Measurements from ENCODE around the gene ELAC2. TPM values are rescaled to one million over a fixed set of nuclear protein-coding genes. Genes with fewer than 3 reads are reported as not detected.
"Not testable (repeated sequence)": the region's sequence is repeated elsewhere in the genome, so short reads cannot be mapped to it uniquely, and the experiment has no call there.

ELAC2 gene
- total RNA-seq, 2 donors from 2014 or later: 42.9 to 59.7 TPM

GRCh38 chr17:12982224-12982623 lies 35.6 kb downstream of the ELAC2 start:
- no peak for TF ChIP-seq CTCF (IDR thresholded peaks at IDR 0.05)
- Histone ChIP-seq H3K4me1 (no peaks in the 10 kb centered on the region), H3K4me3 (no peak overlapping the region), H3K36me3 (no peaks in the 10 kb centered on the region), H3K9me3 (no peaks in the 10 kb centered on the region), H3K9ac (ENCODE audit: low read depth in 2 of 2, low read length in 2 of 2) (no peak overlapping the region), H3K27ac (no peak overlapping the region), H3K27me3 (no peaks in the 10 kb centered on the region)
- intact Hi-C loops (cut with DNase I): no loop called here
- DNase-seq: no peak

DNA sequence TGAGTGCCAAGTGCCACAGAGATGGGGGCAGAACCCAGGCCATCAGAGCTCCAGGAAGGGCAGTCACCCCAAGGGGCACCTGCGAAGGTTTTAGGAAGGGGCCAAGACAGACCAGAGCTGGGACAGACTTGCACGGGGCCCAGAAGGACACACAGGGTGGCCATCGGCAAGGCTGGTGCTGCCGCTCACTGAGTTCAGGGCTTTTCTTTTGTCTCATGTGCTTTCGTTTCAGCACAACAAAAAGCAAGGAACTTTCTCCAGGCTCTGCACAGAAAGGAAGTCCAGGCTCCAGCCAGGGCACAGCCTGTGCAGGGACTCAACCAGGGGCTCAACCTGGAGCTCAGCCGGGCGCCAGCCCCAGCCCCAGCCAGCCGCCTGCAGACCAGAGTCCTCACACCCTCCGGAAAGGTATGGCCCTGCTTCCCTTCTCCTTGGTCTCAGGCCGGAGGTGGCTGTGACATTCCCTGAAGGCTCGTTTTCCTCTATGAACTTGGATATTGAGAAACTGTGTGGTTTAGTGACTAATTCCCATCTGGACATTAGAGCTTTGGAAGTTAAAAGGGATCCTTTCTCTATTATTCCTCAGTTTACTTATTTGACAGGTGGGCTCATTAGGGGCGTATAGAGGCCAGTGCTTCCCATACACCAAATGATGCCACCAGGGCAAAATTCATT lies 37.9 kb downstream of the ELAC2 start:
- DNase-seq: no peak
- H3K36me3 ChIP-seq: no peaks in the 10 kb centered on the region
- no peak for TF ChIP-seq CTCF (IDR thresholded peaks at IDR 0.05)
- no peaks in the 10 kb centered on the region for H3K4me1 ChIP-seq
- H3K27me3 ChIP-seq: no peaks in the 10 kb centered on the region
- no peak overlapping the region for H3K27ac ChIP-seq
- H3K4me3 ChIP-seq: no peak overlapping the region
- intact Hi-C loops (cut with DNase I): no loop called here
- no peak overlapping the region for H3K9ac ChIP-seq (ENCODE audit: low read depth in 2 of 2, low read length in 2 of 2)
- no peaks in the 10 kb centered on the region for H3K9me3 ChIP-seq

- no peak for DNase-seq
- intact Hi-C loops (cut with DNase I): no loop called here
- Histone ChIP-seq H3K9ac (ENCODE audit: low read depth in 2 of 2, low read length in 2 of 2) (no peak overlapping the region), H3K4me3 (no peak overlapping the region), H3K27me3 (no peaks in the 10 kb centered on the region), H3K9me3 (no peaks in the 10 kb centered on the region), H3K36me3 (no peaks in the 10 kb centered on the region), H3K27ac (no peak overlapping the region), H3K4me1 (no peaks in the 10 kb centered on the region)
- no peak for TF ChIP-seq CTCF (IDR thresholded peaks at IDR 0.05)
These were observed 38.6 kb downstream of the ELAC2 start for GRCh38 chr17:12979246-12979645.

GRCh38 chr17:12978787-12979186 lies 39.0 kb downstream of the ELAC2 start:
- H3K4me1 ChIP-seq; H3K9me3 ChIP-seq; intact Hi-C loops (cut with DNase I); H3K27ac ChIP-seq; H3K9ac ChIP-seq (ENCODE audit: low read depth in 2 of 2, low read length in 2 of 2); H3K36me3 ChIP-seq; DNase-seq; H3K27me3 ChIP-seq; H3K4me3 ChIP-seq: not testable (repeated sequence)

- Histone ChIP-seq H3K4me3 (no peak overlapping the region), H3K9ac (ENCODE audit: low read depth in 2 of 2, low read length in 2 of 2) (no peak overlapping the region), H3K36me3 (no peaks in the 10 kb centered on the region), H3K4me1 (no peaks in the 10 kb centered on the region), H3K27me3 (no peaks in the 10 kb centered on the region), H3K27ac (no peak overlapping the region), H3K9me3 (no peaks in the 10 kb centered on the region)
- no peak for DNase-seq
- intact Hi-C loops (cut with DNase I): no loop called here
- no peak for TF ChIP-seq CTCF (IDR thresholded peaks at IDR 0.05)
These were observed 40.6 kb downstream of the ELAC2 start for GRCh38 chr17:12977008-12977751.

DNA sequence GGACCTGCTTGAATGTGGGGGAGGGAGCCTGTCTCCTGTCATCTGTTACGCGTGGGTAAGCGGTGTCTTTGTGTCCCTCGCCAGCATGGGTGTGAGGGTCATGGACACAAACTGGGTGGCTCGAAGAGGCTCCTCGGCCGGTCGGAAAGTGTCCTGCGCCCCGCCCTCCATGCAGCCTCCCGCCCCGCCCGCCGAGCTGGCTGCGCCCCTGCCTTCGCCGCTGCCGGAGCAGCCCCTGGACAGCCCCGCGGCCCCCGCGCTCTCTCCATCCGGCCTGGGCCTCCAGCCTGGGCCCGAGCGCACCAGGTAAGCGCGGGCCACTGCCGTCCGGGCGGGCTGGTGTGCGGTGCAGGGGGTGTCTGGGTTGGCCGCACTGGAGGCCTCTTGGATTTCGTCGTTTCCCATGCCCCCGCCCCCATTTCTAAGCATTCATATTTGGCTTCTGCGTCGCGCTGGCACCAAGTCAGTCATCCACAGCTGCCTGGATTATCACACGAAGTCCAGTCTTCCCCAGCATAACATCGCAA lies 43.8 kb downstream of the ELAC2 start:
- Histone ChIP-seq H3K4me1 (no peaks in the 10 kb centered on the region), H3K4me3 (no peak overlapping the region), H3K9me3 (no peaks in the 10 kb centered on the region), H3K36me3 (no peaks in the 10 kb centered on the region), H3K27me3 (no peaks in the 10 kb centered on the region), H3K9ac (ENCODE audit: low read depth in 2 of 2, low read length in 2 of 2) (no peak overlapping the region), H3K27ac (no peak overlapping the region)
- no peak for TF ChIP-seq CTCF (IDR thresholded peaks at IDR 0.05)
- intact Hi-C loops (cut with DNase I): no loop called here
- no peak for DNase-seq

Measured in colonic mucosa (tissue), 4 donors.